Astrocyte of the cerebellum (primary cell): ENCODE results near the gene WNT9B.

Source experiments
- DNase-seq: peaks from one replicate; pipeline ENCODE4 v3.0.0-alpha.2; 2011; ENCODE audit warnings: low read depth
- H3K4me3 ChIP-seq: 2 replicates; pipeline ENCODE4 v1.5.1; 2011; ENCODE audit warnings: mild to moderate bottlenecking, low read depth, low read length, moderate library complexity
- CTCF ChIP-seq: IDR thresholded peaks from 2 replicates; pipeline ENCODE4 v1.5.1; 2012; ENCODE audit warnings: low read length, low read depth, moderate library complexity, mild to moderate bottlenecking; ENCODE audit errors: missing control alignments
- in situ Hi-C: cut with HindIII; loops from 2 replicates; pipeline ENCODE4 v1.10.0; 2017; ENCODE audit warnings: low sequenced_read_pairs

The WNT9B gene

GRCh38 chr17:46841561-46842379, 9.6 kb upstream of the WNT9B start:
- in situ Hi-C loops = no loop called here
- H3K4me3 ChIP-seq = no peak overlapping the region
- DNase-seq = no peak
- TF ChIP-seq CTCF = peak; percentile 57

GRCh38 chr17:46842835-46843234, 8.5 kb upstream of the WNT9B start:
- no peak for DNase-seq
- H3K4me3 ChIP-seq = no peak overlapping the region
- TF ChIP-seq CTCF = peak; percentile 57
- in situ Hi-C loops = no loop called here

DNA sequence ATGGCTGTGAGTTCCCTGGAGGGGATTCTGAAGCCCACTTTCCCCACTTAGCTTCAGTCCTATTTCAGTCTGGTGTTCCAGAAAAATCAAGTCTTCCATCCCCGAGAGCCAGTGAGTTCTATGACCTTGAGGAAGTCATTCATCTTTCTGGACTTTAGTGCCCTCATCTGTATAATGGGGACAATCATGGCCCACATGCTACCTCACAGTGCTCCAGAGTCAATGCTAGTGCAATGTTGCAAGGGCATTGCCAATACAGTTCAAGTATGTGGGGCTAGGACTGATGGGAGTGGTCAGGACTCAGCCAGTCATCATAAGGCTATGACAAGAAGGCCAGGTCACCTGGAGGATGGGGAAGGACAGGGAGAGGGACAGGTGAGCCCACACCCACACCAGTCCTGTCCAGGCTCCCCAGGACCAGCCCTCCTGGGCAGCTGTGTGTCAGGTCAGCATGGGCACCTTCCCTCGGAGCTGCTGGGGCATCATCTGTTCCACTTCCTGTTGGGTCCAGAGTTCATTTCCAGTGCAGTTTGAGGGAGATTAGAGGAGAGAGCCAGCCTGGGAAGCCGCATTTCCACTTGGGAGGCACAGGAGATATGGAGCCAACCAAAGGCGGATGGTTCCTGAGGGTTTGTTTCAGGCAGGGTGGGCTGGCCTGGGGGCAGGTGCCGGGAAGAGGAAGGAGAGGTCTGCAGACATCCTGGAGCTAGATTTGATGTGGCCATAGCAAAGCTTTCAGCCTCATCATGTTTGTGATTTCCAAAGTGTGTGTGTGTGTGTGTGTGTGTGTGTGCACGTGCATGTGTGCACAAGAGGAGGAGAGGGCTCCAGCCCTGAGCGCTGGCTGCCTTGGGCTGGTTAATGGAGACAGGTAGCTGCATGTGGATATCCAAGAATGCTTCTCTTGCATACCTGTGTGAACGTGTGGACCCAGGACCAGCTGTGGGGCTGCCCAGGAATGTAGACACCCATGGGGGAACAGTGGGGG, 3.9 kb upstream of the WNT9B start:
- in situ Hi-C loops = no loop called here
- TF ChIP-seq CTCF = no peak
- DNase-seq = no peak
- H3K4me3 ChIP-seq = no peak overlapping the region

DNA sequence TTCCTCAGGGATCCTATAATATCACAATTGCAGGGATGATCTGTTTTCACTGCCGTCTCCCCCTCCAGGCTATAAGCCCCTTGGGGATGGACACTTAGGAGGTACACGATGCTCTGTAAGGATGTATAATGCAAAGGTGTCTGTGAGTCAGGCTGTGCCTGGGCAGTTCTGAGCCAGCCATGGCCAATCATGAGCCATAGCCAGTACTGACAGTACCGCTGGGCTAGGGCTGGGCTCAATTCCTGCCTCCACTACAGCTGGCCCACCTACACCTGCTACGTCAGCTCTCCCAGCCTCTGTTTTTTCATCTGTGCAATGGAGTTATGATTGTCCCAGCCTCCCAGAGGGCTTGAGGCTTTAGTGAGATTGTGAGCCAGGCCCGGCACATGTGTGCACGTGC, 2.8 kb upstream of the WNT9B start:
- no peak for TF ChIP-seq CTCF
- in situ Hi-C loops = no loop called here
- DNase-seq = no peak
- H3K4me3 ChIP-seq = no peak overlapping the region

DNA sequence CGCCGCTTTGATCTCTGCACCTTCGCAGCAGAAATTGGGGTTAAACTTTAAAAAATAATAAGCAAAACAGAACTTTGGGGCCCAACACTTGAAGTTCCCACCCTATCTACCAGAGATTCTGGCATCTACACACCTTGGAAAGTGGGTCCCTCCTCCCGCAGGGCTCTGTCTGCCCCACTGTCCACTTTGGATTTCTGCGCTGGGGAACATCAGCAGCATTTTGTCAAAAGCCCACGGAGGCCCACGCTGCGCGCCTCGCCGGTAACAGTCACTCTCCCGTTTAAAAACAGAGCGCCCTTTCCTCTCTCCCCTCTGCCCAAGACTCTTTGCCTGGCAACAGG, 725 bp upstream of the WNT9B start:
- in situ Hi-C loops = no loop called here
- no peak for DNase-seq
- TF ChIP-seq CTCF = no peak
- H3K4me3 ChIP-seq = no peak overlapping the region

GRCh38 chr17:46853896-46854444, 2.6 kb downstream of the WNT9B start:
- DNase-seq = no peak
- TF ChIP-seq CTCF = no peak
- in situ Hi-C loops = no loop called here
- H3K4me3 ChIP-seq = no peak overlapping the region
